GM10248 (cell line): ENCODE measurements around the gene MDH1.

ENCODE experiments used
- CTCF ChIA-PET: fragments of 300-600 bp; sonication (Branson Sonifier 250); formaldehyde crosslinking; extraction: SDS; loops from one replicate; lab custom pipeline; 2021; ENCODE audit warnings: antibody characterized with exemption; lab: Yijun Ruan, JAX
- POLR2A ChIA-PET: fragments of 350-650 bp; sonication (Branson Sonifier 250); formaldehyde crosslinking; extraction: SDS; loops from one replicate; lab custom pipeline; 2020; ENCODE audit warnings: antibody characterized with exemption; lab: Yijun Ruan, JAX
- DNase-seq: peaks from one replicate; pipeline ENCODE4 v3.0.0; 2012; ENCODE audit errors: extremely low spot score
- TF ChIP-seq, protein P1 (sequence below): IDR thresholded peaks from 2 replicates; pipeline ENCODE4 v1.5.1; 2012; ENCODE audit warnings: mild to moderate bottlenecking, low read depth; ENCODE audit errors: extremely low read depth, missing control alignments, control extremely low read depth

The MDH1 gene

DNA sequence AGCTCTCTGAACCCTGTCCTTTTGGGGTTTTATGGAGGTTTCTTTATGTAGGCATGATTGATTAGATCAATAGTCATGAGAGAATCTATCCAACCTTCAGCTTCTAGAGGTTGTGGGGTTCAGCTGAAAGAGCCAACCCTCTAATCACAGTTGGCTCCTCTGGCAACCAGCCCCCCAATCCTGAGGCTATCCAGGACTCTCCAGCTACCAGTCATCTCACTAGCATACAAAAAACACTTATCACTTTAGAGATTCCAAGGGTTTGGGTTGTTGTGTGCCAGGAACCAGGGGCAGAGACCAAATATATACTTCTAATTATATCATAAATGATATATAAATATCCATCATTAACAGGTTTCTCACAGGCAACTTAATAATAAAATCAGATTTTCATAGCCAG is 12.2 kb upstream of the MDH1 start:
- ChIA-PET POLR2A (no interaction called here), CTCF (no interaction called here)
- no peak for DNase-seq
- TF ChIP-seq, protein P1, sequence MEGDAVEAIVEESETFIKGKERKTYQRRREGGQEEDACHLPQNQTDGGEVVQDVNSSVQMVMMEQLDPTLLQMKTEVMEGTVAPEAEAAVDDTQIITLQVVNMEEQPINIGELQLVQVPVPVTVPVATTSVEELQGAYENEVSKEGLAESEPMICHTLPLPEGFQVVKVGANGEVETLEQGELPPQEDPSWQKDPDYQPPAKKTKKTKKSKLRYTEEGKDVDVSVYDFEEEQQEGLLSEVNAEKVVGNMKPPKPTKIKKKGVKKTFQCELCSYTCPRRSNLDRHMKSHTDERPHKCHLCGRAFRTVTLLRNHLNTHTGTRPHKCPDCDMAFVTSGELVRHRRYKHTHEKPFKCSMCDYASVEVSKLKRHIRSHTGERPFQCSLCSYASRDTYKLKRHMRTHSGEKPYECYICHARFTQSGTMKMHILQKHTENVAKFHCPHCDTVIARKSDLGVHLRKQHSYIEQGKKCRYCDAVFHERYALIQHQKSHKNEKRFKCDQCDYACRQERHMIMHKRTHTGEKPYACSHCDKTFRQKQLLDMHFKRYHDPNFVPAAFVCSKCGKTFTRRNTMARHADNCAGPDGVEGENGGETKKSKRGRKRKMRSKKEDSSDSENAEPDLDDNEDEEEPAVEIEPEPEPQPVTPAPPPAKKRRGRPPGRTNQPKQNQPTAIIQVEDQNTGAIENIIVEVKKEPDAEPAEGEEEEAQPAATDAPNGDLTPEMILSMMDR, result no peak

DNA sequence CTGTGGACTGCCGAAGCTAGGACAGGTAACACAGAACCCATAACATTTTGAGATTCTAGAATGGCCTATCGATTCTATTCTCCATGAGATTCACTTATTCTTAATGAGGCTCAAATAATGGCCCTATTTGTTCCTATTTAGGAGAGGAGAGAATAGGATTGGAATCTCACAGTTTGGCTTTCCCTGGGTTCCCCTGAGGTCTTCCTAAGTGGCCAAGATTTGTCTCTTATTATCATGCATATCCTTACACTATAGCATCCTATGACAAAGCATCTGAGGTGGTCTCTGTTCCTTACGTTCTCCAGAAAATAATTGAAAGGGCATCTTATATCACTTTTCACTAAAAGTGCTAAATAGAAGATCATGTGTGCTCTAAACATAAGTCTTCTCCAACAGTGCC is 10.0 kb upstream of the MDH1 start:
- DNase-seq, result no peak
- POLR2A ChIA-PET, result no interaction called here
- TF ChIP-seq, protein P1, result no peak
- CTCF ChIA-PET, result no interaction called here

GRCh38 chr2:63580651-63581297 is 8.0 kb upstream of the MDH1 start:
- no peak for DNase-seq
- CTCF ChIA-PET, result no interaction called here
- POLR2A ChIA-PET, result no interaction called here
- TF ChIP-seq, protein P1, result no peak

GRCh38 chr2:63581298-63581961 is 7.3 kb upstream of the MDH1 start:
- ChIA-PET CTCF (interaction anchor here (1.1 kb wide), 1 partner anchor 14 kb away, joined by 3 read pairs; no protein-coding TSS in a partner anchor), POLR2A (interaction anchor here (0.6 kb wide), 1 partner anchor 284 kb away, joined by 7 read pairs; no protein-coding TSS in a partner anchor)
- no peak for DNase-seq
- TF ChIP-seq, protein P1, result no peak

DNA sequence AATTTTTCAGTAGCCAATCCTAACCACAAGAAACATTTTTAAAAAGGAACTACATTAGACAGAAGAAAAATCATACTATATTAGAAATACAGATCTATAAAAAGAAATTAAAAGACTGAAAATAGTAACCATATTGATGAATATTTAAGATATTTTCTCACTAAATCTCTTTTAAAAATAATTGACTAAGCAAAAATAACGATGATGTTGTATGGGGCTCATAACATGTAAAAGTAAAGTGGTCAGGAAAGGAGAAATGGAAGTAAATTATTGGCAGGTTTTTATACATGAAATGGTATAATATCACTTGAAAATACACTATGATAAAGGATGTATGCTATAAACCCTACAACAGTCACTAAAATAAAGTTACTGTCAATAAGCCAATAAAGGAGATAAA is 5.9 kb upstream of the MDH1 start:
- DNase-seq, result no peak
- TF ChIP-seq, protein P1, result no peak
- POLR2A ChIA-PET, result no interaction called here
- CTCF ChIA-PET, result no interaction called here

DNA sequence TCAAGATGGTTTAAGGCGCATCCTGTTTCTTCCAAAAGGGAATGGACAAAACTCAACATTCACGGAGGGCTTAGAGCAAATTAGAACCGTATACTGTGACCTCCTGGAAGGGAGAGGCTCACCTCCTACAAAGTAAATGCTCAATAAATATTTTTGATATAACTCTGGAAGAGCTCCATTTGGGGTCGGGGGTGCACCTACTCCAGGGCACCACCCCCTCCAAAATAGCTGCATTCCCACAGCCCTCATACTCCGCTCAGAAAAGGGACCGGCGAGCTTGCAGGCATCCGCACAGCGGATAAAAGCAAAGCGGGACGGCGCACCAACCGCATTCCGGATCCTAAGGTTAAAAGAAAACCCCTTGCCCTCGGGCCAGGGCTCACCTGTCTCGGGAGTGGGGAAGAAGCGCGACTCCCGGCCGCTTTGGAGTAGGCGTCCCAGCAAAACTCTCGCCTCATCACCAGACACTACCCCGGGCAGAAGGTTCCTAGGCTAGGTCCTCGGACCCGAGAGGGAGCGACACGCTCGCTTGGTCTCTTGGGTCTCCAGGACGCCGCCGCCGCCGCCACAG is 864 bp upstream of the MDH1 start:
- POLR2A ChIA-PET, result interaction anchor here (0.8 kb wide), 1 partner anchor 12 kb away, joined by 4 read pairs; no protein-coding TSS in a partner anchor
- CTCF ChIA-PET, result interaction anchor here (1.1 to 2.4 kb wide), 4 partner anchors 12 to 1131 kb away, joined by 3 to 8 read pairs (median 3); no protein-coding TSS in a partner anchor
- no peak for DNase-seq
- TF ChIP-seq, protein P1, result no peak
